CD4-positive, alpha-beta T cell treated with Interleukin-21 for 1 hour (primary cell): ENCODE data around the gene RPAIN.

Experiments used
- DNase-seq: peaks from one replicate; pipeline ENCODE4 v3.0.0-alpha.2; 2020

RPAIN gene

GRCh38 chr17:5419959-5420653, at the start of gene RPAIN:
TSS of gene RPAIN (plus strand) at chr17:5420182. CDS start at chr17:5420211, 29 bp downstream.
- peak; percentile 88 for DNase-seq

- DNase-seq, result no peak
Measured at GRCh38 chr17:5370411-5370810, 49.6 kb upstream of the RPAIN start.

DNA sequence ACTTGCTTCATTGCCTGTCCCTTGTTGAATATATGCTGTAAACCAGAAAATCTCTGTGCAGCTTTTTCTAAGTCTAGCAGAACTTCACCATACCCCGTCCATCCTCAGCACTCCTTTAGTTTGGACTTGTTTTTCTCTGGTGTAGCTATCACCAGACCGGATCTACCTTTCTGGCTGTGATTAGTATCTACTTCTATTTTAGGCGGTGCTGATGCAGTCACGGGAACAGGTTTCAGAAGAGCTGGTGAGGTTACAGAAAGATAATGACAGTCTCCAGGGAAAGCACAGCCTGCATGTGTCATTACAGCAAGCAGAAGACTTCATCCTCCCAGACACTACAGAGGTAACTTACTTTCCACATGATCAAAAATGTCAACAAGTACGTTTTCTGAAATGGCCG, 46.9 kb upstream of the RPAIN start:
- no peak for DNase-seq

GRCh38 chr17:5378566-5379207, 41.3 kb upstream of the RPAIN start:
- no peak for DNase-seq

GRCh38 chr17:5379351-5380107, 40.5 kb upstream of the RPAIN start:
- DNase-seq, result no peak

- DNase-seq, result no peak
Measured at GRCh38 chr17:5380491-5381135, 39.4 kb upstream of the RPAIN start.

- no peak for DNase-seq
Measured at GRCh38 chr17:5381542-5381941, 38.4 kb upstream of the RPAIN start.

- no peak for DNase-seq
Measured at GRCh38 chr17:5391678-5392077, 28.3 kb upstream of the RPAIN start.

DNA sequence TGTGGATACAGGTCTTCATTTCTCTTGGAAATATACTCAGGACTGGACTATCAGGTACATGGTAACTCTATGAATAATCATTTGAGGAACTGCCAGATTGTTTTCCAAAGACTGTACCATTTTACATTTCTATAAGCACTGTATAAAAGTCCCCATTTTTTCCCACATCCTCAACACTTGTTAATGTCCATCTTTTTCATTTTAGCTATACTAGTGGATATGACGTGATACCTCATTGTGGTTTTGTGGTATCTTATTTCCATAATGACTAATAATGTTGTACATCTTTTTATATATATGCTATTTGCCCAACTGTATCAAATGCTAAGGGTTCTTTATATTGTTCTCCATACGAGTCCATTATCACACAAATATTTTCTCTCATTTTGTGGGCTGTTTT, 23.4 kb upstream of the RPAIN start:
- DNase-seq, result no peak

GRCh38 chr17:5399767-5400166, 20.2 kb upstream of the RPAIN start:
- DNase-seq, result no peak

- no peak for DNase-seq
Measured at GRCh38 chr17:5405400-5405799, 14.6 kb upstream of the RPAIN start.

- no peak for DNase-seq
Measured at GRCh38 chr17:5408186-5408585, 11.8 kb upstream of the RPAIN start.

- no peak for DNase-seq
Measured at GRCh38 chr17:5410594-5411272, 9.2 kb upstream of the RPAIN start.

GRCh38 chr17:5413682-5414081, 6.3 kb upstream of the RPAIN start:
- no peak for DNase-seq

GRCh38 chr17:5416901-5417300, 3.1 kb upstream of the RPAIN start:
- no peak for DNase-seq

GRCh38 chr17:5418858-5419355, 1.1 kb upstream of the RPAIN start:
- DNase-seq, result peak; percentile 85

- peak; percentile 97 for DNase-seq
Measured at GRCh38 chr17:5419356-5419958, 525 bp upstream of the RPAIN start, which contains the start of gene NUP88. TSS of gene NUP88 (minus strand) at chr17:5419662. CDS start at chr17:5419650, 12 bp downstream.

- no peak for DNase-seq
Measured at GRCh38 chr17:5422505-5422904, 2.5 kb downstream of the RPAIN start.

- DNase-seq, result no peak
Measured at GRCh38 chr17:5424909-5425308, 4.9 kb downstream of the RPAIN start.

GRCh38 chr17:5425826-5426225, 5.8 kb downstream of the RPAIN start:
- no peak for DNase-seq

DNA sequence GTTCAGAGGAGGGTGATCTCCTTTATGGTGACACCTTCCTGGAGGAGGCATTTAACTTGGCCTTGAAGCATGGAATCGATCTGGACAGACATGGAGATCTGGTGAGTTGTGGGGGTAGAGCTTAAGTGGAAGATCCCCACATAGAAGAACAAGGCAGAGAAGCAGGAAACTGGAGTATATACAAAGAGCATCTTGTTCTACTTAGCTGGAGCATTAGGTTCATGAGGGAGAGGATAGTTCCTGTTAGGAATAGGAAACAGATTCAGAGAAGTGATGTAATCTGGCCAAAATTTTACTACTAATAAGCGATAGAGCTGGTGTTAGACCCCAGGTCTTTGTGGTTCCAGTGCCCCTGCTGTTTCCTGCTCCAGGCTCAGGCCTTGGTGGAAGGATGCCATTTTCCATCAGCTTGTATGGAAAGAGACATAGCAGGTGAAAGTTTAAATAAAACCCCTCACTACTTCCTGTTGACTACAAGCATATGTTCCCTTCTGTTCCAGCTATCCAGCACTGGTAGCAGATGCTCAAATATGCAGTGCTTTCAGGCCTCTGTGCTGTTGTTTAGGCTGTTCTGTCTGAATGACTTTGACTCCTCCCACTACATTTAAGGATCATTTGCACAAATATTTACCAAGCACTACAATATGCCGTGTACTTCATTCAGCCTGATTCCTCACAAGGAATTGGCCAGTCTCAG, 9.4 kb downstream of the RPAIN start:
- no peak for DNase-seq
